Spleen (tissue), 7 donors: ENCODE results near the gene NKX2-4.

Experiments used
- CTCF ChIP-seq, 11 experiments: fragments of 200-600 bp in 7 of 11; fragments of 450-650 bp in 4 of 11; sonication (generic) in 4 of 11; IDR thresholded peaks in 8 of 11; conservative IDR thresholded peaks in 3 of 11; 1 replicate in 7 of 11; 2 replicates in 4 of 11; pipeline versions ENCODE4 v1.4.0 to v1.8.0; 2016 to 2021; ENCODE audit warnings: antibody characterized with exemption in 11 of 11, inconsistent platforms in 4 of 11, mild to moderate bottlenecking in 1 of 11
- POLR2A ChIP-seq, 3 donors: fragments of 450-650 bp; IDR thresholded peaks; one replicate each; pipeline ENCODE4 v1.5.1; 2017; ENCODE audit warnings: antibody characterized with exemption in 3 of 3, mild to moderate bottlenecking in 1 of 3
- POLR2AphosphoS5 ChIP-seq, 3 donors: sonication (generic); formaldehyde crosslinking; IDR thresholded peaks; one replicate each; pipeline ENCODE4 v1.5.1; 2017; ENCODE audit warnings: antibody characterized with exemption in 3 of 3
- donor health status: DM: no; HTN: no; CAD: no; lungs with moderate emphysema.
- donor health status: DM: no; HTN: no; CAD: no.
- donor health status: DM: no; HTN: no; CAD: no.

GRCh38 chr20:21388566-21388965, 8.8 kb downstream of the NKX2-4 start:
- no peak for TF ChIP-seq CTCF (IDR thresholded peaks at IDR 0.05 in 8 of 11, conservative IDR thresholded peaks at IDR 0.05 in 3 of 11)
- TF ChIP-seq POLR2AphosphoS5 (IDR thresholded peaks at IDR 0.05) = no peak
- TF ChIP-seq POLR2A (IDR thresholded peaks at IDR 0.05) = no peak
